ENCODE data around the gene RASA4.
"Not testable (repeated sequence)": the region's sequence is repeated elsewhere in the genome, so short reads cannot be mapped to it uniquely, and the experiment has no call there.

- not testable (repeated sequence) for TF ChIP-seq SUZ12 (IDR thresholded peaks at IDR 0.05; ENCODE audit: extremely low read depth, insufficient read depth, insufficient read length); YY1 (IDR thresholded peaks at IDR 0.05; ENCODE audit: insufficient read depth, insufficient read length); ZNF274 (IDR thresholded peaks at IDR 0.05; ENCODE audit: low read depth, low read length)
These were observed 14.2 kb downstream of the RASA4 start for GRCh38 chr7:102602317-102602716.
